ENCODE measurements around the gene RARRES1. TPM values are rescaled to one million over a fixed set of nuclear protein-coding genes. Genes with fewer than 3 reads are reported as not detected.

RARRES1 gene
- total RNA-seq, 1 experiment from 2014 or later = not detected

GRCh38 chr3:158765518-158766205, 33.4 kb upstream of the RARRES1 start:
- DNase-seq (ENCODE audit: low spot score) = no peak

GRCh38 chr3:158763421-158763820, 31.2 kb upstream of the RARRES1 start:
- DNase-seq (ENCODE audit: low spot score) = no peak

GRCh38 chr3:158762701-158763100, 30.4 kb upstream of the RARRES1 start:
- DNase-seq (ENCODE audit: low spot score) = no peak

- no peak for DNase-seq (ENCODE audit: low spot score)
These were observed 29.1 kb upstream of the RARRES1 start for GRCh38 chr3:158761350-158761749.

- DNase-seq (ENCODE audit: low spot score) = no peak
These were observed 23.2 kb upstream of the RARRES1 start for GRCh38 chr3:158755421-158755820.

- DNase-seq (ENCODE audit: low spot score) = no peak
These were observed 21.6 kb upstream of the RARRES1 start for GRCh38 chr3:158753854-158754253.

- no peak for DNase-seq (ENCODE audit: low spot score)
These were observed 19.1 kb upstream of the RARRES1 start for GRCh38 chr3:158751316-158751715.

GRCh38 chr3:158750016-158750415, 17.8 kb upstream of the RARRES1 start:
- DNase-seq (ENCODE audit: low spot score) = no peak

- DNase-seq (ENCODE audit: low spot score) = no peak
These were observed 17.3 kb upstream of the RARRES1 start for GRCh38 chr3:158749526-158749925.

- DNase-seq (ENCODE audit: low spot score) = no peak
These were observed 16.1 kb upstream of the RARRES1 start for GRCh38 chr3:158748237-158748828.

- DNase-seq (ENCODE audit: low spot score) = no peak
These were observed 15.2 kb upstream of the RARRES1 start for GRCh38 chr3:158747417-158747816.

GRCh38 chr3:158745551-158745950, 13.3 kb upstream of the RARRES1 start:
- no peak for DNase-seq (ENCODE audit: low spot score)

GRCh38 chr3:158744567-158745288, 12.5 kb upstream of the RARRES1 start:
- no peak for DNase-seq (ENCODE audit: low spot score)

- DNase-seq (ENCODE audit: low spot score) = no peak
These were observed 11.7 kb upstream of the RARRES1 start for GRCh38 chr3:158743664-158744566.

- no peak for DNase-seq (ENCODE audit: low spot score)
These were observed 10.8 kb upstream of the RARRES1 start for GRCh38 chr3:158742871-158743663.

- no peak for DNase-seq (ENCODE audit: low spot score)
These were observed 7.4 kb upstream of the RARRES1 start for GRCh38 chr3:158739661-158740060.

GRCh38 chr3:158739078-158739477, 6.8 kb upstream of the RARRES1 start:
- no peak for DNase-seq (ENCODE audit: low spot score)

GRCh38 chr3:158738653-158739052, 6.4 kb upstream of the RARRES1 start:
- no peak for DNase-seq (ENCODE audit: low spot score)

GRCh38 chr3:158737976-158738615, 5.8 kb upstream of the RARRES1 start:
- no peak for DNase-seq (ENCODE audit: low spot score)

GRCh38 chr3:158737410-158737809, 5.2 kb upstream of the RARRES1 start:
- no peak for DNase-seq (ENCODE audit: low spot score)

All from H4 (cell line).